Gastroesophageal sphincter (tissue), 3 donors: ENCODE measurements around the gene DMRT1.

ENCODE experiments used
- EP300 ChIP-seq: sonication (generic); formaldehyde crosslinking; IDR thresholded peaks from one replicate; pipeline ENCODE4 v1.6.1; 2017; ENCODE audit warnings: antibody characterized with exemption, mild to moderate bottlenecking
- POLR2A ChIP-seq, 2 donors: fragments of 450-650 bp; IDR thresholded peaks; one replicate each; pipeline ENCODE4 v1.6.1; 2017; ENCODE audit warnings: antibody characterized with exemption in 2 of 2, mild to moderate bottlenecking in 2 of 2, moderate library complexity in 1 of 2
- POLR2AphosphoS5 ChIP-seq: sonication (generic); formaldehyde crosslinking; IDR thresholded peaks from one replicate; pipeline ENCODE4 v1.6.1; 2017; ENCODE audit warnings: antibody characterized with exemption
- TF ChIP-seq, protein P1 (sequence below), 4 experiments: fragments of 200-600 bp in 2 of 4; fragments of 450-650 bp in 2 of 4; sonication (generic) in 1 of 4; IDR thresholded peaks; one replicate each; pipeline ENCODE4 v1.5.1; 2017 to 2019; ENCODE audit warnings: antibody characterized with exemption in 4 of 4, mild to moderate bottlenecking in 2 of 4, moderate library complexity in 2 of 4

GRCh38 chr9:952546-952945, 111.0 kb downstream of the DMRT1 start:
- TF ChIP-seq, protein P1, sequence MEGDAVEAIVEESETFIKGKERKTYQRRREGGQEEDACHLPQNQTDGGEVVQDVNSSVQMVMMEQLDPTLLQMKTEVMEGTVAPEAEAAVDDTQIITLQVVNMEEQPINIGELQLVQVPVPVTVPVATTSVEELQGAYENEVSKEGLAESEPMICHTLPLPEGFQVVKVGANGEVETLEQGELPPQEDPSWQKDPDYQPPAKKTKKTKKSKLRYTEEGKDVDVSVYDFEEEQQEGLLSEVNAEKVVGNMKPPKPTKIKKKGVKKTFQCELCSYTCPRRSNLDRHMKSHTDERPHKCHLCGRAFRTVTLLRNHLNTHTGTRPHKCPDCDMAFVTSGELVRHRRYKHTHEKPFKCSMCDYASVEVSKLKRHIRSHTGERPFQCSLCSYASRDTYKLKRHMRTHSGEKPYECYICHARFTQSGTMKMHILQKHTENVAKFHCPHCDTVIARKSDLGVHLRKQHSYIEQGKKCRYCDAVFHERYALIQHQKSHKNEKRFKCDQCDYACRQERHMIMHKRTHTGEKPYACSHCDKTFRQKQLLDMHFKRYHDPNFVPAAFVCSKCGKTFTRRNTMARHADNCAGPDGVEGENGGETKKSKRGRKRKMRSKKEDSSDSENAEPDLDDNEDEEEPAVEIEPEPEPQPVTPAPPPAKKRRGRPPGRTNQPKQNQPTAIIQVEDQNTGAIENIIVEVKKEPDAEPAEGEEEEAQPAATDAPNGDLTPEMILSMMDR (IDR thresholded peaks at IDR 0.05) = no peak
- TF ChIP-seq POLR2A (IDR thresholded peaks at IDR 0.05) (no peak), POLR2AphosphoS5 (no peak), EP300 (no peak)
